ENCODE data around the gene FHL2. TPM values are rescaled to one million over a fixed set of nuclear protein-coding genes. Genes with fewer than 3 reads are reported as not detected.

FHL2 gene
- total RNA-seq, 2 donors from 2014 or later, result 11.1 to 11.4 TPM

DNA sequence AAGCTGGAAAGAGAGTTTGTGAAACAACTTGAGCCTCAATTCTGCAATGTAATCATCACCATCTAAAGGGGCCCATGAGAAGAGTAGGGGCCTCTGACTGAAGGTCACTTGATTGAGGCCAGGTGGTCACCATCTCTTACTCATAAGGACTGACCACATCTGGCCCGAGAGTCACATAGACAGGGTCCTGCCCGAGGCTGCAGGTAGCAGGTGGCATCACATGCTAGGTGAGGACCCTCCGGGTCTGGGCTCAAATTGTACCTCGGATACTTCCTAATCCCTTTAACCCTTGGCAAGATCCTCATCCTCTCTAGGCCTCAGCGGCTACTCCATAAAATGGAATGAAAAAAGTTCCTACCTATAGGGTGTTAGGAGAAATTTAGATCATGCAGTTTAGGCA is 16.7 kb downstream of the FHL2 start:
- DNase-seq, result no peak
- peaks cover 53% of the 10 kb centered on the region for H3K36me3 ChIP-seq (ENCODE audit: control insufficient read depth, insufficient read depth, low read length)
- no peak overlapping the region for H3K27ac Mint-ChIP-seq
- 95 to 100% methylated on average over 1 to 4 of the region's 5 CpGs for WGBS, 2 experiments (ENCODE audit: insufficient coverage in 1 of 2, insufficient read length in 1 of 2)
- no peak overlapping the region for H3K9ac ChIP-seq (ENCODE audit: extremely low read depth, low read length, poor library complexity, severe bottlenecking)
- H3K36me3 Mint-ChIP-seq (ENCODE audit: low read depth), result peaks cover 14% of the 10 kb centered on the region
- no peaks in the 10 kb centered on the region for H3K4me1 Mint-ChIP-seq
- H3K27ac ChIP-seq (ENCODE audit: low read depth, low read length), result no peak overlapping the region
- H3K4me3 Mint-ChIP-seq, result no peak overlapping the region
- no peaks in the 10 kb centered on the region for H3K9me3 Mint-ChIP-seq
- H3K27me3 ChIP-seq (ENCODE audit: control insufficient read depth, insufficient read depth, low read length, poor library complexity, severe bottlenecking), result no peaks in the 10 kb centered on the region
- no peaks in the 10 kb centered on the region for H3K9me3 ChIP-seq (ENCODE audit: control insufficient read depth, low read length)
- TF ChIP-seq, protein P1, sequence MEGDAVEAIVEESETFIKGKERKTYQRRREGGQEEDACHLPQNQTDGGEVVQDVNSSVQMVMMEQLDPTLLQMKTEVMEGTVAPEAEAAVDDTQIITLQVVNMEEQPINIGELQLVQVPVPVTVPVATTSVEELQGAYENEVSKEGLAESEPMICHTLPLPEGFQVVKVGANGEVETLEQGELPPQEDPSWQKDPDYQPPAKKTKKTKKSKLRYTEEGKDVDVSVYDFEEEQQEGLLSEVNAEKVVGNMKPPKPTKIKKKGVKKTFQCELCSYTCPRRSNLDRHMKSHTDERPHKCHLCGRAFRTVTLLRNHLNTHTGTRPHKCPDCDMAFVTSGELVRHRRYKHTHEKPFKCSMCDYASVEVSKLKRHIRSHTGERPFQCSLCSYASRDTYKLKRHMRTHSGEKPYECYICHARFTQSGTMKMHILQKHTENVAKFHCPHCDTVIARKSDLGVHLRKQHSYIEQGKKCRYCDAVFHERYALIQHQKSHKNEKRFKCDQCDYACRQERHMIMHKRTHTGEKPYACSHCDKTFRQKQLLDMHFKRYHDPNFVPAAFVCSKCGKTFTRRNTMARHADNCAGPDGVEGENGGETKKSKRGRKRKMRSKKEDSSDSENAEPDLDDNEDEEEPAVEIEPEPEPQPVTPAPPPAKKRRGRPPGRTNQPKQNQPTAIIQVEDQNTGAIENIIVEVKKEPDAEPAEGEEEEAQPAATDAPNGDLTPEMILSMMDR (conservative IDR thresholded peaks at IDR 0.05), result no peak
- H3K4me3 ChIP-seq (ENCODE audit: low read length), result no peak overlapping the region
- no peaks in the 10 kb centered on the region for H3K4me1 ChIP-seq (ENCODE audit: control insufficient read depth, insufficient read depth, low read length)
- H3K27me3 Mint-ChIP-seq (ENCODE audit: insufficient read depth), result no peaks in the 10 kb centered on the region

DNA sequence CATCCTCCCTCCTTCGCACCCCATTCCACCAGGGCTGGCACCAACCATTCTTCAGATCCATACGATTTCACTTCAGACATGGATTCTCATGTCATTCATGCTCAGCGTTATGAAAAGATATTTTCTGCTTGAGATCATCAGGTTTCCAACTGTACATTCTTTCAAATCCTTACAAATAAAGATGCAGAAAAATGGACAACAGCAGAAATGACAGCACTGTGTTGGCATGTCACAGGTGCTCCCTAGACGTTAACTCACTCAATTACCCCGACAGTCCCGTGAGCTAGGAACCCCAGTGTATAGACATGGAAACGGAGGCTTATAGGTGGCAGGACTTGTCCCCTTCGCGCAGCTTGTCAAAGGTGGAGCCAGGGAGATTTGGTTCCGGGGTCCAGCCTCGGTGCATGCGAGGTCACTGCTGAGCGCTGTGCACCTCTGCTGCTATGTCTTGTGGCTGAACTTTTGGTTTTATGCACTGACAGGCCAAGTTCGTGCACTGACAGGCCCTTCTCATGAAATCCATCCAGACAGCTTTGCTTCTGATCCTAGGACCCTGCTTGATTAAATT is 17.7 kb downstream of the FHL2 start:
- H3K27me3 Mint-ChIP-seq (ENCODE audit: insufficient read depth), result no peaks in the 10 kb centered on the region
- H3K4me3 Mint-ChIP-seq, result no peak overlapping the region
- no peaks in the 10 kb centered on the region for H3K4me1 ChIP-seq (ENCODE audit: control insufficient read depth, insufficient read depth, low read length)
- no peak for DNase-seq
- no peak overlapping the region for H3K4me3 ChIP-seq (ENCODE audit: low read length)
- TF ChIP-seq, protein P1 (conservative IDR thresholded peaks at IDR 0.05), result no peak
- H3K27ac ChIP-seq (ENCODE audit: low read depth, low read length), result no peak overlapping the region
- no peak overlapping the region for H3K27ac Mint-ChIP-seq
- H3K27me3 ChIP-seq (ENCODE audit: control insufficient read depth, insufficient read depth, low read length, poor library complexity, severe bottlenecking), result no peaks in the 10 kb centered on the region
- peaks cover 58% of the 10 kb centered on the region for H3K36me3 ChIP-seq (ENCODE audit: control insufficient read depth, insufficient read depth, low read length)
- no peak overlapping the region for H3K9ac ChIP-seq (ENCODE audit: extremely low read depth, low read length, poor library complexity, severe bottlenecking)
- no peaks in the 10 kb centered on the region for H3K4me1 Mint-ChIP-seq
- no peaks in the 10 kb centered on the region for H3K9me3 Mint-ChIP-seq
- H3K36me3 Mint-ChIP-seq (ENCODE audit: low read depth), result peaks cover 14% of the 10 kb centered on the region
- 97% methylated on average over 14 of the region's 14 CpGs for WGBS, 2 experiments (ENCODE audit: insufficient coverage in 1 of 2, insufficient read length in 1 of 2)
- H3K9me3 ChIP-seq (ENCODE audit: control insufficient read depth, low read length), result no peaks in the 10 kb centered on the region

DNA sequence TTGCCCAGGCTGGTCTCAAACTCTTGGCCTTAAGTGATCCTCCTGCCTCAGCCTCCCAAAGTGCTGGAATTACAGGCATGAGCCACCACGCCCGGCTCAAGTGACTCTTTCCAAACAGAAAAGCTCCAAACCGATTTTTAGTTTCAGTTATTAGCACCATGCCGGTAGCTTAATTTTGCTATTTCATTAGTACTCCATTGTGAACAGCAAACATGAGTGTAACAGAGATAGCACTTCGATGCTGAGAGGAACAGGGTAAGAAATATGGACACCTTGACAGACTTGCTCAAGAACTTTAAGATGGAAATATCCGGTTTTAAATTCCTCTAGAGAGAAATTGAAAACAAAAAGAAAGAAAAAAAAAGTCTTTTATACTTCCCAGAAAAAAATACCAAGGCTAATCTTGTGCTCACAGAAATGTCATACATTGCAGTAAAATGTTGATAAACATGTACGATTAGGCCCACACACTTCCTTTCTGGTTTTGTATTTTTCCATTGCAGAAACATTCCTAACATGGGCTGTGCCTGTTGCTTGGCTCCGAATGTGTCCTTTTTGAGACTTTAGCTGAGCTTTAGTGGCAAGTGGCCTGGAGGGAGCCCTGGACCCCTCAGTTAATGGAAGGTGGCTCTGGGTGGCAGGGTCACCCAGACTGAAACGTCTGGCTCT is 18.3 kb downstream of the FHL2 start:
- TF ChIP-seq, protein P1 (conservative IDR thresholded peaks at IDR 0.05), result no peak
- no peaks in the 10 kb centered on the region for H3K27me3 ChIP-seq (ENCODE audit: control insufficient read depth, insufficient read depth, low read length, poor library complexity, severe bottlenecking)
- DNase-seq, result no peak
- H3K9me3 ChIP-seq (ENCODE audit: control insufficient read depth, low read length), result no peaks in the 10 kb centered on the region
- H3K4me3 ChIP-seq (ENCODE audit: low read length), result no peak overlapping the region
- no peak overlapping the region for H3K4me3 Mint-ChIP-seq
- no peaks in the 10 kb centered on the region for H3K9me3 Mint-ChIP-seq
- H3K4me1 ChIP-seq (ENCODE audit: control insufficient read depth, insufficient read depth, low read length), result no peaks in the 10 kb centered on the region
- H3K36me3 ChIP-seq (ENCODE audit: control insufficient read depth, insufficient read depth, low read length), result peaks cover 52% of the 10 kb centered on the region
- H3K27ac ChIP-seq (ENCODE audit: low read depth, low read length), result no peak overlapping the region
- no peak overlapping the region for H3K9ac ChIP-seq (ENCODE audit: extremely low read depth, low read length, poor library complexity, severe bottlenecking)
- H3K27ac Mint-ChIP-seq, result no peak overlapping the region
- peaks cover 9% of the 10 kb centered on the region for H3K36me3 Mint-ChIP-seq (ENCODE audit: low read depth)
- WGBS, 2 experiments (ENCODE audit: insufficient coverage in 1 of 2, insufficient read length in 1 of 2), result 93 to 94% methylated on average over 7 to 9 of the region's 9 CpGs
- H3K27me3 Mint-ChIP-seq (ENCODE audit: insufficient read depth), result no peaks in the 10 kb centered on the region
- H3K4me1 Mint-ChIP-seq, result no peaks in the 10 kb centered on the region
